Endothelial cell of umbilical vein (primary cell): ENCODE results near the gene LIPJ. TPM values are rescaled to one million over a fixed set of nuclear protein-coding genes. Genes with fewer than 3 reads are reported as not detected.

Experiments
- BruUV-seq: library from RNA; stranded (reverse); fragments of 400-500 nt; replicated peaks from 2 replicates; lab custom pipeline; 2021; lab: Mats Ljungman, UMichigan
- CTCF ChIA-PET: fragments of 300-600, 350-600 bp; sonication (Branson Sonifier 250); formaldehyde crosslinking; loops from one replicate; lab custom pipeline; 2021; ENCODE audit warnings: antibody characterized with exemption, inconsistent platforms; lab: Charles Lee
- POLR2A ChIA-PET: fragments of 300-600, 350-600 bp; sonication (Branson Sonifier 250); formaldehyde crosslinking; loops from one replicate; lab custom pipeline; 2021; ENCODE audit warnings: antibody characterized with exemption, inconsistent platforms; lab: Charles Lee
- DNase-seq: peaks from one replicate; pipeline ENCODE4 v3.0.0-alpha.2; 2011; ENCODE audit warnings: low read depth, low spot score
- FAIRE-seq: peaks from 2 replicates; lab custom pipeline; 2011; peaks lifted over from hg19 to GRCh38; lab: Jason Lieb, UNC
- H2AFZ ChIP-seq: 2 replicates; pipeline ENCODE4 v1.6.0; 2012; ENCODE audit warnings: low read depth, low read length, control low read depth, inconsistent platforms
- H3K27ac ChIP-seq: 2 replicates; pipeline ENCODE4 v1.5.1; 2011; ENCODE audit warnings: low read depth, mild to moderate bottlenecking, control low read depth, low read length, moderate library complexity; ENCODE audit not compliant: insufficient read depth
- H3K27me3 ChIP-seq, 2 experiments: 2 replicates each; pipeline versions ENCODE4 v1.6.0 to v1.6.1; 2011; ENCODE audit warnings: low read length in 2 of 2, mixed read lengths in 1 of 2; ENCODE audit not compliant: control insufficient read depth in 2 of 2, insufficient read depth in 2 of 2
- H3K36me3 ChIP-seq, 2 experiments: 2 replicates in 1 of 2; 3 replicates in 1 of 2; pipeline ENCODE4 v1.5.1; 2011; ENCODE audit warnings: low read length in 2 of 2, mild to moderate bottlenecking in 1 of 2, moderate library complexity in 1 of 2; ENCODE audit not compliant: control insufficient read depth in 2 of 2, insufficient read depth in 2 of 2; ENCODE audit errors: extremely low read depth in 1 of 2
- H3K4me1 ChIP-seq: 3 replicates; pipeline ENCODE4 v1.5.1; 2011; ENCODE audit warnings: mild to moderate bottlenecking, low read length; ENCODE audit not compliant: control insufficient read depth, insufficient read depth; ENCODE audit errors: extremely low read depth
- H3K4me2 ChIP-seq: 2 replicates; pipeline ENCODE4 v1.6.1; 2011; ENCODE audit warnings: low read length, control low read depth, mixed read lengths; ENCODE audit not compliant: insufficient read depth
- H3K4me3 ChIP-seq, 3 experiments: fragments of 200-600 bp in 1 of 3; sonication (generic), shearing (Covaris generic) in 1 of 3; replicated peaks in 1 of 3; 2 replicates each; pipeline ENCODE4 v1.5.1; 2011 to 2016; ENCODE audit warnings: control low read depth in 3 of 3, low read length in 3 of 3, mild to moderate bottlenecking in 2 of 3, inconsistent platforms in 1 of 3, low read depth in 1 of 3, moderate library complexity in 1 of 3; ENCODE audit not compliant: insufficient read depth in 1 of 3
- H3K79me2 ChIP-seq: 2 replicates; pipeline ENCODE4 v1.6.0; 2012; ENCODE audit warnings: low read length, inconsistent platforms; ENCODE audit not compliant: control insufficient read depth, insufficient read depth
- H3K9ac ChIP-seq: replicated peaks from 2 replicates; pipeline ENCODE3; 2011; ENCODE audit warnings: low read length, control low read depth; ENCODE audit not compliant: insufficient read depth; ENCODE audit errors: extremely low read depth
- H3K9me1 ChIP-seq: replicated peaks from 3 replicates; pipeline ENCODE4 v1.6.0; 2011; ENCODE audit warnings: mild to moderate bottlenecking, low read length; ENCODE audit not compliant: control insufficient read depth, insufficient read depth; ENCODE audit errors: extremely low read depth
- H3K9me3 ChIP-seq: replicated peaks from 2 replicates; pipeline ENCODE4 v1.5.1; 2012; ENCODE audit warnings: low read length, inconsistent platforms; ENCODE audit not compliant: control insufficient read depth, insufficient read depth
- H4K20me1 ChIP-seq: replicated peaks from 2 replicates; pipeline ENCODE3; 2011; ENCODE audit warnings: mild to moderate bottlenecking, low read length; ENCODE audit not compliant: control insufficient read depth, insufficient read depth; ENCODE audit errors: extremely low read depth
- EZH2 ChIP-seq: IDR thresholded peaks from 2 replicates; pipeline ENCODE4 v1.6.1; 2012; ENCODE audit warnings: borderline replicate concordance, low read depth, mild to moderate bottlenecking, moderate library complexity, low read length, inconsistent platforms; ENCODE audit not compliant: severe bottlenecking
- FOS ChIP-seq: IDR thresholded peaks from 2 replicates; pipeline ENCODE4 v1.6.1; 2011; ENCODE audit warnings: mild to moderate bottlenecking, low read length, moderate library complexity, borderline replicate concordance; ENCODE audit not compliant: insufficient read depth
- GATA2 ChIP-seq: IDR thresholded peaks from 2 replicates; pipeline ENCODE4 v1.7.0; 2011; ENCODE audit warnings: low read depth, mild to moderate bottlenecking, moderate library complexity, mixed read lengths, low read length; ENCODE audit not compliant: insufficient read length, insufficient read depth
- MYC ChIP-seq: IDR thresholded peaks from one replicate; pipeline ENCODE4 v1.6.1; 2011; ENCODE audit warnings: mild to moderate bottlenecking, low read depth, low read length
- POLR2A ChIP-seq: IDR thresholded peaks from 2 replicates; pipeline ENCODE4 v1.6.1; 2012; ENCODE audit warnings: low read depth, mild to moderate bottlenecking, control low read depth, low read length
- POLR2AphosphoS5 ChIP-seq: IDR thresholded peaks from 2 replicates; pipeline ENCODE4 v1.6.1; 2012; ENCODE audit warnings: low read depth, mild to moderate bottlenecking, control low read depth, low read length, moderate library complexity; ENCODE audit not compliant: insufficient read depth
- dilution Hi-C: fragments of 300-500 bp; cut with MboI; formaldehyde crosslinking; loops from one replicate; pipeline ENCODE4 v1.15.0; 2019; ENCODE audit warnings: low sequenced_read_pairs; ENCODE audit not compliant: extremely low pct_ligation_motif_present
- intact Hi-C: fragments of 100-400 bp; cut with micrococcal nuclease; formaldehyde crosslinking; loops from one replicate; pipeline ENCODE4 v1.10.0; 2022
- polyA plus RNA-seq, 4 experiments: library from polyadenylated mRNA; depleted of rRNA in 3 of 4; stranded (reverse) in 3 of 4; unstranded in 1 of 4; fragments of >200 nt; gene quantifications; 2 replicates each; pipeline versions ENCODE4 v1.2.1 to v1.2.3, GENCODE V29; 2011 to 2012; ENCODE audit warnings: missing spikeins in 1 of 4
- total RNA-seq: library from RNA; stranded (reverse); gene quantifications from 2 replicates; pipeline ENCODE4 v1.2.3, GENCODE V29; 2021
- TF ChIP-seq, protein P1 (sequence below): IDR thresholded peaks from 2 replicates; pipeline ENCODE4 v1.6.1; 2011; ENCODE audit not compliant: insufficient read depth, insufficient read length

Gene LIPJ
- total and polyA plus RNA-seq, 2 donors (not counting 3 experiments of a cell fraction or from before 2014, with no cell fraction given), result 0.09 TPM; not detected in 1

DNA sequence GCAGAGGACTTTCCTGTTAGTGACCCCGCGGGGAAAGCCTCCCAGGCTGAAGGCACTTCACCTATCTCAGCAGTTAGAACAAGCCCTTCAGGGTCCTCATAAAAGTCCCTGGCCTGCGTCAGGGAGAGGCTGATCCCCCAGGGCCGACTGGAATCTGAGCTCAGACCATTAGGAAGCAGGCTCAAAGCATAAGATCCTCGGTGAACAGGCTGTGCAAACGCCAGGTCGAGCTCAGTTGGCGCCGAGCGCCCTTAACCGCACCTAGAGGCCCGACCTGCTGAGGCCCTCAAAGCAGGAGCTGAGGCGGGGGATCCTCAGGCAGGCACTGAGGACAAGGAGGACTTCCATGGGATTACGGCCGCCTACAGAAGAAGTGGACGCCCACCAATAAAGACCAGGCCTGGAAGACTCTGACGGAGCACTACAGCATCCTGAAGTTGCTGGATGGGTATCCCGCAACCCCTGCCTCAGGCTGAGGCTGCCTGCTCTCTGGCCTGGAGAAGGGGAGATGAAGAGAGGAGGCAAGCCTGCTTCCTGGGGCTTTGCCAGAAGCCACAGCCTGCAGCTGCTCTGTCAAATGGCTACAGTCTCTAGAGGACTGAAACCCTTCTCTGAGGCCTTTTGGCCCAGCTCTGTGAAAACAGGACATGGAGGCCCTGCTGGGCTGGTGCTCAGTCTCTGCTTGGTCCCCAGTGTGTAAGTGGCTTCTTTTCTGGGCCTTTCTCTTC lies 29.9 kb downstream of the LIPJ start:
- H3K79me2 ChIP-seq, result no peaks in the 10 kb centered on the region
- H4K20me1 ChIP-seq, result no peaks in the 10 kb centered on the region
- FAIRE-seq (no peak), DNase-seq (no peak)
- H3K4me2 ChIP-seq, result no peak overlapping the region
- no peaks in the 10 kb centered on the region for H3K9me1 ChIP-seq
- H3K36me3 ChIP-seq, result no peaks in the 10 kb centered on the region
- intact Hi-C loops (no loop called here), dilution Hi-C loops (no loop called here)
- H3K27me3 ChIP-seq, result no peaks in the 10 kb centered on the region
- POLR2A ChIA-PET, result no interaction called here
- H3K27ac ChIP-seq, result no peak overlapping the region
- no peaks in the 10 kb centered on the region for H3K9me3 ChIP-seq
- no peak for TF ChIP-seq FOS
- TF ChIP-seq GATA2, result no peak
- TF ChIP-seq, protein P1, sequence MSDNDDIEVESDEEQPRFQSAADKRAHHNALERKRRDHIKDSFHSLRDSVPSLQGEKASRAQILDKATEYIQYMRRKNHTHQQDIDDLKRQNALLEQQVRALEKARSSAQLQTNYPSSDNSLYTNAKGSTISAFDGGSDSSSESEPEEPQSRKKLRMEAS, result no peak
- no peak for TF ChIP-seq MYC
- no peak for TF ChIP-seq EZH2
- no peak for TF ChIP-seq POLR2A
- no peak for TF ChIP-seq POLR2AphosphoS5
- no peak overlapping the region for H3K4me3 ChIP-seq
- H3K9ac ChIP-seq, result no peak overlapping the region
- no peak overlapping the region for H2AFZ ChIP-seq
- H3K4me1 ChIP-seq, result no peaks in the 10 kb centered on the region
- CTCF ChIA-PET, result interaction anchor here (0.7 to 2.1 kb wide), 2 partner anchors 33 to 51 kb away, joined by 3 to 5 read pairs; partner anchors contain the start of gene RNLS
- no TSS peak for BruUV-seq
